ENCODE data around the gene MARCHF9. TPM values are rescaled to one million over a fixed set of nuclear protein-coding genes. Genes with fewer than 3 reads are reported as not detected.

Gene MARCHF9
- total RNA-seq, 2 donors from 2014 or later = 11.1 to 13.2 TPM

- WGBS = under 1% methylated on average over 58 of the region's 58 CpGs
- Histone ChIP-seq H3K4me1 (replicated peaks) (peaks cover 3% of the 10 kb centered on the region), H3K9me3 (no peaks in the 10 kb centered on the region), H3K4me3 (peak within 1 kb of the TSS; percentile 66 to 70), H3K36me3 (peaks cover 0 to 4% of the 10 kb centered on the region in 2 donors), H3K27ac (peak within 1 kb of the TSS; percentile 81 to 86), H3K27me3 (replicated peaks; ENCODE audit: insufficient read depth) (no peaks in the 10 kb centered on the region)
- DNase-seq (ENCODE audit: low spot score) = peak; percentile 100
- intact Hi-C loops (cut with DNase I) = no loop called here
- TF ChIP-seq POLR2AphosphoS5 (IDR thresholded peaks at IDR 0.05) = peak; percentile 100
- peak in 1 of 4 experiments; percentile 19 for TF ChIP-seq CTCF (IDR thresholded peaks at IDR 0.05)
- TF ChIP-seq POLR2A (IDR thresholded peaks at IDR 0.05) = peak; percentile 61
Measured at GRCh38 chr12:57751788-57752667, 2.9 kb upstream of the MARCHF9 start, which contains the start of gene CDK4. TSS of gene CDK4 (minus strand) at chr12:57752310. CDS start at chr12:57751717, 593 bp downstream.

- H3K36me3 ChIP-seq = peaks cover 0 to 4% of the 10 kb centered on the region in 2 donors
- WGBS = under 1% methylated on average over 5 of the region's 5 CpGs
- peak overlapping the region; percentile 66 to 70 for H3K4me3 ChIP-seq
- H3K9me3 ChIP-seq = no peaks in the 10 kb centered on the region
- intact Hi-C loops (cut with DNase I) = no loop called here
- DNase-seq (ENCODE audit: low spot score) = no peak
- H3K27ac ChIP-seq = peak overlapping the region; percentile 81 to 86
- H3K27me3 ChIP-seq (replicated peaks; ENCODE audit: insufficient read depth) = no peaks in the 10 kb centered on the region
- TF ChIP-seq CTCF (IDR thresholded peaks at IDR 0.05) (no peak), POLR2AphosphoS5 (IDR thresholded peaks at IDR 0.05) (no peak), POLR2A (IDR thresholded peaks at IDR 0.05) (no peak)
- H3K4me1 ChIP-seq (replicated peaks) = peaks cover 3% of the 10 kb centered on the region
Measured at GRCh38 chr12:57752668-57753000, 2.3 kb upstream of the MARCHF9 start.

DNA sequence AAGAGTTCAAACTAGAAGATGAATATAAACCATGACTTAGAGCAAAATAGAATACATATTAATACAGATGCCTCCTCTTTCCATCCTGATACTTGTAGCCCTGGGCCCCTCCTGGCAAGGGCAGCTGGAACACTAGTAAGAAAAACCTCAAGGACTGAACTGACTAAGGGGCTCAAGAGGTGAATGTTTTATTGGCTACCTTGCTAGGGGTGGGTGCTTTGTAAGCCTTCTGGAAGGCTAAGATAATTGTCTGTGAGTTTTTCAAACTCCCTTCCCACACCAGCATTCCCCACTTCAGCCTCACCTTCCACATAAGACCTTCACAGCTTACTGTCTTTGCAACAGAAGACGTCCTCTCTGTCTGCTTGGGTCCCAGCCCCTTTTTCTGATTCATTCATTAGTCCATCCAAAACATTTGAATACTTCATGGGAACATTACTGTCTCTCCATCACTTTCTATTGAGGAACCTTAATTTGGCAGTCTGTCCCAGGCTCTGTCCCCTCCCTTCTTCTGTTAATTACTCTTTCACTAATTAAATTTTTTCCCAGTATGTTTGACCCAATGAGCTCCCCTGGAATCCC lies 1.1 kb upstream of the MARCHF9 start:
- H3K4me1 ChIP-seq (replicated peaks) = peaks cover 3% of the 10 kb centered on the region
- no peaks in the 10 kb centered on the region for H3K27me3 ChIP-seq (replicated peaks; ENCODE audit: insufficient read depth)
- WGBS = 29% methylated on average over 1 of the region's 1 CpG
- no peaks in the 10 kb centered on the region for H3K36me3 ChIP-seq
- peak overlapping the region; percentile 66 to 78 for H3K27ac ChIP-seq
- no peak for TF ChIP-seq CTCF (IDR thresholded peaks at IDR 0.05)
- no peak for TF ChIP-seq POLR2A (IDR thresholded peaks at IDR 0.05)
- TF ChIP-seq POLR2AphosphoS5 (IDR thresholded peaks at IDR 0.05) = no peak
- H3K4me3 ChIP-seq = no peak overlapping the region
- no peak for DNase-seq (ENCODE audit: low spot score)
- intact Hi-C loops (cut with DNase I) = no loop called here
- no peaks in the 10 kb centered on the region for H3K9me3 ChIP-seq

- Histone ChIP-seq H3K27ac (peak overlapping the region; percentile 66 to 78), H3K36me3 (no peaks in the 10 kb centered on the region), H3K9me3 (no peaks in the 10 kb centered on the region), H3K4me1 (replicated peaks) (peaks cover 3% of the 10 kb centered on the region), H3K27me3 (replicated peaks; ENCODE audit: insufficient read depth) (no peaks in the 10 kb centered on the region), H3K4me3 (peak overlapping the region; percentile 80 to 87)
- WGBS = 0% methylated on average over 17 of the region's 34 CpGs
- TF ChIP-seq CTCF (IDR thresholded peaks at IDR 0.05) (no peak), POLR2A (IDR thresholded peaks at IDR 0.05) (no peak), POLR2AphosphoS5 (IDR thresholded peaks at IDR 0.05) (no peak)
- no peak for DNase-seq (ENCODE audit: low spot score)
- intact Hi-C loops (cut with DNase I) = no loop called here
Measured at GRCh38 chr12:57755194-57755453, 221 bp downstream of the MARCHF9 start.

All from prostate gland (tissue), 2 donors.